Heart right ventricle (tissue), 16 donors: Measurements from ENCODE around the gene KIAA2012. TPM values are rescaled to one million over a fixed set of nuclear protein-coding genes. Genes with fewer than 3 reads are reported as not detected.
A peak's percentile ranks its signal among the peaks of the same experiment; 100 is the strongest.

Source experiments
- ATAC-seq, 8 donors: fragments of 200-7000 bp; cut with Tn5 transposase; one replicate each; pipeline ENCODE4 v1.9.1; 2020; ENCODE audit warnings: mild to moderate bottlenecking in 8 of 8, moderate library complexity in 8 of 8, moderate number of reproducible peaks in 1 of 8
- DNase-seq, 2 donors: peaks; one replicate each; pipeline ENCODE4 v3.0.0-alpha.2; 2020
- H3K27ac ChIP-seq, 10 donors: fragments of 200-600 bp; sonication (generic) in 2 of 10; one replicate each; pipeline versions ENCODE4 v1.5.0 to v1.8.0; 2020 to 2022; ENCODE audit warnings: mild to moderate bottlenecking in 3 of 10
- H3K27me3 ChIP-seq, 7 donors: fragments of 200-600 bp; one replicate each; pipeline ENCODE4 v1.8.0; 2021 to 2022; ENCODE audit warnings: mild to moderate bottlenecking in 2 of 7
- H3K36me3 ChIP-seq, 9 donors: fragments of 200-600 bp; sonication (generic) in 1 of 9; one replicate each; pipeline versions ENCODE4 v1.5.0 to v1.8.0; 2020 to 2022; ENCODE audit warnings: mild to moderate bottlenecking in 2 of 9
- H3K4me1 ChIP-seq, 9 donors: fragments of 200-600 bp; sonication (generic) in 1 of 9; one replicate each; pipeline versions ENCODE4 v1.5.0 to v1.8.0; 2020 to 2022; ENCODE audit warnings: mild to moderate bottlenecking in 4 of 9
- H3K4me3 ChIP-seq, 10 donors: fragments of 200-600 bp; sonication (generic) in 2 of 10; one replicate each; pipeline versions ENCODE4 v1.5.0 to v1.8.0; 2020 to 2022; ENCODE audit warnings: mild to moderate bottlenecking in 7 of 10, moderate library complexity in 2 of 10
- H3K9me3 ChIP-seq, 11 donors: fragments of 200-600 bp in 10 of 11; sonication (generic) in 2 of 11; one replicate each; pipeline versions ENCODE4 v1.5.0 to v1.8.0; 2013 to 2022; ENCODE audit warnings: mild to moderate bottlenecking in 2 of 11, control low read depth in 1 of 11, moderate library complexity in 1 of 11
- CTCF ChIP-seq, 9 donors: fragments of 200-600 bp; sonication (generic) in 2 of 9; IDR thresholded peaks; one replicate each; pipeline versions ENCODE4 v1.5.0 to v1.8.0; 2021 to 2022; ENCODE audit warnings: antibody characterized with exemption in 9 of 9, mild to moderate bottlenecking in 5 of 9, moderate library complexity in 1 of 9
- WGBS, 2 donors: extraction: QIAGEN DNeasy Blood & Tissue Kit; methylation state at CpG; one replicate each; pipeline ENCODE4 v1.1.7; 2013; ENCODE audit warnings: inconsistent platforms in 1 of 2; 5-methylcytosine and 5-hydroxymethylcytosine counted together
- intact Hi-C, 10 donors: fragments of 100-400 bp; cut with DNase I; formaldehyde crosslinking; loops; one replicate each; pipeline versions ENCODE4 v1.11.1 to v1.14.2; 2022
- polyA plus RNA-seq, 2 donors: library from polyadenylated mRNA; stranded (reverse); fragments of 200-250 nt; gene quantifications; one replicate each; pipeline ENCODE4 v1.2.3, GENCODE V29; 2013
- total RNA-seq, 10 donors: library from RNA; stranded (reverse); fragmentation: NEBNext Ultra II Directional in 3 of 10; extraction: Animal tissue kit (Norgen Biotek cat#: 25700) in 3 of 10; gene quantifications; one replicate each; pipeline versions ENCODE4 v1.2.1 to v1.2.4, GENCODE V29; 2021 to 2023
- donor health status: Arrhythmogenic right ventricular cardiomyopathy.
- donor health status: ischemic (EF 13 %, LVEDD 7.1; RV severe dilation, severe dysfunction).
- donor health status: healthy with polysubstance abuse.
- donor health status: DM: no; HTN: yes; CAD: no.
- donor health status: DM: no; HTN: no; CAD: no.
- donor health status: ischemic (EF 25% LVEDD 6.9; RV normal size, moderate dysfunction).
- donor health status: ischemic (EF 25% LVEDD 5.7; RV mildly dilated, moderate dysfunction).
- donor health status: healthy.
- donor health status: DM: yes; HTN: yes; CAD: no.
- donor health status: Ischemic cardiomyopathy.
- donor health status: ischemic (EF 35%, LVEDD 5.7; RV mildly dilated, moderate dysfunction).
- donor health status: nonischemic (EF 11% LVEDD 7.7; RV severe dilation, severe dysfunction).
- donor health status: DM: yes; HTN: yes; CAD: no.
- donor health status: PGD.
- donor health status: ischemic (EF 29% LVEDD 5.4; RV normal size, mild dysfunction).
- donor health status: nonischemic (EF 23%, LVEDD 6.1; RV moderate dilation, normal function).

Gene KIAA2012
- total and polyA plus RNA-seq, 12 donors, result not detected

- 19 to 27% methylated on average over 3 of the region's 3 CpGs for WGBS, 2 donors
- intact Hi-C loops, result loop anchor here in 1 of 10 donors (10.0 kb wide), 1 partner anchor 110 kb away; no protein-coding TSS in a partner anchor
- no peaks in the 10 kb centered on the region for H3K9me3 ChIP-seq
- peaks cover 0 to 17% (median 0%) of the 10 kb centered on the region in 9 donors for H3K4me1 ChIP-seq
- no peaks in the 10 kb centered on the region for H3K36me3 ChIP-seq
- ATAC-seq (peak; percentile 66 to 90 (median 80)), DNase-seq (peak in 1 of 2 donors; percentile 11)
- TF ChIP-seq CTCF (IDR thresholded peaks at IDR 0.05), result no peak
- H3K4me3 ChIP-seq, result no peak overlapping the region
- H3K27ac ChIP-seq, result peak overlapping the region in 5 of 10 donors; percentile 1 to 23 (median 3)
- H3K27me3 ChIP-seq, result peaks cover 0 to 3% (median 0%) of the 10 kb centered on the region in 7 donors
Measured at GRCh38 chr2:202064171-202064880, 8.7 kb upstream of the KIAA2012 start.

DNA sequence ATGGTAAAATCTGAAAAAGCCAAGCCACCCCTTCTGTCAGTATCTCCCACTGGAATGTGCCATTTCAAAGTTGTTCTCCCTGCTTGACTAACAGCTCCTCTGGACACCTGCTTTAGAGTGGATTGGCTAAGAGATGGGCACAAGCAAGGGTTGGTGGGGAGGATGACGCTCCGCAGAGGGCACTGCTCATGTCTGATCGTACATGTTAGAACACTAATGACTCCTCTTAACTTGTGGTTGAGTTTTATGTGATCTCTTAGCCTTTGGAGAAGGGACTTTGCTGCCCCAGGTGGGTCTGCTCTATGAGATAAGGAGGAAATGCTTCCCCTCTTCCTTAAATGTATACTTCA is 8.2 kb upstream of the KIAA2012 start:
- H3K36me3 ChIP-seq, result no peaks in the 10 kb centered on the region
- DNase-seq (no peak), ATAC-seq (peak in 2 of 8 donors; percentile 7 to 9)
- 87 to 89% methylated on average over 3 of the region's 3 CpGs for WGBS, 2 donors
- peaks cover 0 to 3% (median 0%) of the 10 kb centered on the region in 7 donors for H3K27me3 ChIP-seq
- no peak for TF ChIP-seq CTCF (IDR thresholded peaks at IDR 0.05)
- no peak overlapping the region for H3K27ac ChIP-seq
- H3K4me1 ChIP-seq, result peaks cover 0 to 17% (median 0%) of the 10 kb centered on the region in 9 donors
- H3K4me3 ChIP-seq, result no peak overlapping the region
- no peaks in the 10 kb centered on the region for H3K9me3 ChIP-seq
- intact Hi-C loops, result loop anchor here in 1 of 10 donors (10.0 kb wide), 1 partner anchor 110 kb away; no protein-coding TSS in a partner anchor

- no peak overlapping the region for H3K27ac ChIP-seq
- no peak for ATAC-seq
- H3K9me3 ChIP-seq, result no peaks in the 10 kb centered on the region
- no peak for TF ChIP-seq CTCF (IDR thresholded peaks at IDR 0.05)
- H3K4me1 ChIP-seq, result peaks cover 0 to 17% (median 0%) of the 10 kb centered on the region in 9 donors
- H3K36me3 ChIP-seq, result no peaks in the 10 kb centered on the region
- no peak overlapping the region for H3K4me3 ChIP-seq
- intact Hi-C loops, result loop anchor here in 1 of 10 donors (10.0 kb wide), 1 partner anchor 109 kb away; no protein-coding TSS in a partner anchor
- H3K27me3 ChIP-seq, result peaks cover 0 to 3% (median 0%) of the 10 kb centered on the region in 7 donors
- no peak for DNase-seq
- 76 to 77% methylated on average over 3 of the region's 3 CpGs for WGBS, 2 donors
Measured at GRCh38 chr2:202065876-202066275, 7.2 kb upstream of the KIAA2012 start.

DNA sequence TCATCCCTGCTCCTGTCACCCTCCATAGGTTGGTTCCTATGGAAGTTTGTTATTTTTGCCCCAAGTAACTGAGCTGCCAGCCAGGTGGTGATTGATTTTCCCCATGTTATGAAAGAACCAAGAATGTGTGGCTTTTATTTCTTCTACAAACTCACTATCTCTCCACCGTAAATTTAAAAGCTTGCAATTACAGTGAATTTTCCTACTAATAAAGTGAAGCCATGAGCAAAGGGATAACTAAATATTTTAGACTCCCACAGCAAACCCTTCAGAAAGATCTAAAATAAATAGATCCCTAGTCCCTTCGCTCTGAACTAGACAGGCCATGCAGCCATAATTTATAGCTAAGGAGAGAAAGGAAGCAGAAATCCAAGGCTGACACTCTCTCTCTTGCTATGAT is 6.2 kb upstream of the KIAA2012 start:
- Histone ChIP-seq H3K27me3 (peaks cover 0 to 3% (median 0%) of the 10 kb centered on the region in 7 donors), H3K36me3 (no peaks in the 10 kb centered on the region), H3K4me3 (no peak overlapping the region), H3K4me1 (peaks cover 0 to 17% (median 0%) of the 10 kb centered on the region in 9 donors), H3K9me3 (no peaks in the 10 kb centered on the region), H3K27ac (no peak overlapping the region)
- no peak for TF ChIP-seq CTCF (IDR thresholded peaks at IDR 0.05)
- 63 to 84% methylated on average over 2 of the region's 2 CpGs for WGBS, 2 donors
- intact Hi-C loops, result loop anchor here in 1 of 10 donors (10.0 kb wide), 1 partner anchor 108 kb away; no protein-coding TSS in a partner anchor
- DNase-seq (no peak), ATAC-seq (no peak)
